Gastroesophageal sphincter (tissue), 3 donors: ENCODE data around the gene TBC1D1.

Experiments
- CTCF ChIP-seq, 4 experiments: fragments of 200-600 bp in 2 of 4; fragments of 450-650 bp in 2 of 4; sonication (generic) in 1 of 4; IDR thresholded peaks; one replicate each; pipeline ENCODE4 v1.5.1; 2017 to 2019; ENCODE audit warnings: antibody characterized with exemption in 4 of 4, mild to moderate bottlenecking in 2 of 4, moderate library complexity in 2 of 4
- EP300 ChIP-seq: sonication (generic); formaldehyde crosslinking; IDR thresholded peaks from one replicate; pipeline ENCODE4 v1.6.1; 2017; ENCODE audit warnings: antibody characterized with exemption, mild to moderate bottlenecking
- POLR2A ChIP-seq, 2 donors: fragments of 450-650 bp; IDR thresholded peaks; one replicate each; pipeline ENCODE4 v1.6.1; 2017; ENCODE audit warnings: antibody characterized with exemption in 2 of 2, mild to moderate bottlenecking in 2 of 2, moderate library complexity in 1 of 2

- TF ChIP-seq CTCF (IDR thresholded peaks at IDR 0.05), result no peak
- TF ChIP-seq POLR2A (IDR thresholded peaks at IDR 0.05), result no peak
- TF ChIP-seq EP300, result no peak
These were observed 132.7 kb downstream of the TBC1D1 start for GRCh38 chr4:38023347-38024205.
